Kidney (tissue), 22 donors: ENCODE measurements around the gene KIAA1549. TPM values are rescaled to one million over a fixed set of nuclear protein-coding genes. Genes with fewer than 3 reads are reported as not detected.
A peak's percentile ranks its signal among the peaks of the same experiment; 100 is the strongest.
"Not testable (repeated sequence)": the region's sequence is repeated elsewhere in the genome, so short reads cannot be mapped to it uniquely, and the experiment has no call there.

Source experiments
- DNase-seq, 5 donors: peaks; one replicate each; pipeline ENCODE4 v3.0.0-alpha.2; 2013 to 2020
- FAIRE-seq: peaks from 2 replicates; lab custom pipeline; 2012; peaks lifted over from hg19 to GRCh38; lab: Jason Lieb, UNC
- H3K27ac ChIP-seq, 2 donors: one replicate each; pipeline ENCODE4 v1.7.0; 2013; ENCODE audit warnings: low read depth in 2 of 2, low read length in 2 of 2, inconsistent platforms in 1 of 2
- H3K27me3 ChIP-seq: one replicate; pipeline ENCODE4 v1.7.1; 2013; ENCODE audit warnings: low read length, inconsistent platforms; ENCODE audit not compliant: control insufficient read depth, insufficient read depth
- H3K36me3 ChIP-seq, 3 donors: one replicate each; pipeline versions ENCODE4 v1.7.0 to v1.7.1; 2013; ENCODE audit warnings: low read length in 3 of 3, control low read depth in 1 of 3, inconsistent platforms in 1 of 3; ENCODE audit not compliant: insufficient read depth in 3 of 3, control insufficient read depth in 2 of 3
- H3K4me1 ChIP-seq, 3 donors: one replicate each; pipeline versions ENCODE4 v1.7.0 to v1.7.1; 2013; ENCODE audit warnings: low read length in 3 of 3, inconsistent platforms in 1 of 3, low read depth in 1 of 3; ENCODE audit not compliant: control insufficient read depth in 2 of 3, insufficient read depth in 2 of 3
- H3K4me3 ChIP-seq, 3 donors: one replicate each; pipeline versions ENCODE4 v1.7.0 to v1.8.1; 2013; ENCODE audit warnings: low read length in 3 of 3, control low read depth in 1 of 3, inconsistent platforms in 1 of 3
- H3K9ac ChIP-seq, 3 donors: one replicate each; pipeline versions ENCODE4 v1.7.0 to v1.7.1; 2013; ENCODE audit warnings: low read length in 3 of 3, control low read depth in 1 of 3, inconsistent platforms in 1 of 3
- H3K9me3 ChIP-seq, 3 donors: one replicate each; pipeline versions ENCODE4 v1.7.0 to v1.7.1; 2013; ENCODE audit warnings: low read length in 3 of 3, control low read depth in 1 of 3, inconsistent platforms in 1 of 3; ENCODE audit not compliant: control insufficient read depth in 2 of 3, insufficient read depth in 1 of 3
- CTCF ChIP-seq: IDR thresholded peaks from 3 replicates; pipeline ENCODE4 v1.5.1; 2012; ENCODE audit warnings: mild to moderate bottlenecking, moderate library complexity, borderline replicate concordance; ENCODE audit not compliant: insufficient read depth; ENCODE audit errors: extremely low read depth
- intact Hi-C: fragments of 100-400 bp; cut with DNase I; formaldehyde crosslinking; loops from one replicate; pipeline ENCODE4 v1.11.1; 2022
- long read RNA-seq, 10 donors: library from polyadenylated mRNA in 1 of 10; unstranded in 1 of 10; transcript quantifications; one replicate each; pipeline ENCODE4 v2.0.0 and lab custom pipeline, GENCODE V29; 2021 to 2026
- polyA plus RNA-seq: library from polyadenylated mRNA; stranded (reverse); fragments of 350-450 nt; fragmentation: Illumina TruSeq; extraction: RNeasy Lipid Tissue Mini Kit (QIAGEN cat#74804); gene quantifications from one replicate; pipeline ENCODE4 v1.2.3, GENCODE V29; 2014; ENCODE audit warnings: low read depth, low replicate concordance; ENCODE audit not compliant: insufficient read depth
- total RNA-seq: library from RNA; stranded (reverse); fragmentation: NEBNext Ultra II Directional; extraction: Animal tissue kit (Norgen Biotek cat#: 25700); gene quantifications from one replicate; pipeline ENCODE4 v1.2.1, GENCODE V29; 2021
- donor health status: control.
- donor health status: control.
- donor health status: control.
- donor health status: control.
- donor health status: control.
- donor health status: DM: yes; HTN: yes; CAD: no.
- donor health status: Normal renal cell carcinoma (clear cell type).

KIAA1549 gene
- total RNA-seq (10.1 TPM), polyA plus RNA-seq (1.8 TPM)
- long read RNA-seq, donor 1, partial matches to known transcripts, result 5 of 5 reads
- long read RNA-seq, donor 1, other reads (novel, unspliced or antisense), result 0 of 5 reads
- long read RNA-seq, donor 2, result 0 reads
- long read RNA-seq, donor 3, partial matches to known transcripts, result 7 of 7 reads
- long read RNA-seq, donor 3, other reads (novel, unspliced or antisense), result 0 of 7 reads
- long read RNA-seq, donor 4, partial matches to known transcripts, result 7 of 7 reads
- long read RNA-seq, donor 4, other reads (novel, unspliced or antisense), result 0 of 7 reads
- long read RNA-seq, donor 5, result 0 reads
- long read RNA-seq, donor 6, result 0 reads
- long read RNA-seq, donor 7, partial matches to known transcripts, result 4 of 8 reads
- long read RNA-seq, donor 7, other reads (novel, unspliced or antisense), result 4 of 8 reads
- long read RNA-seq, donor 8, result 0 reads
- long read RNA-seq, donor 9, result 0 reads
- long read RNA-seq, donor 10, result 0 reads

- intact Hi-C loops, result no loop called here
- H3K9me3 ChIP-seq, result no peaks in the 10 kb centered on the region
- H3K9ac ChIP-seq, result peak within 1 kb of the TSS; percentile 3 to 81 (median 21)
- peak within 1 kb of the TSS; percentile 21 to 60 for H3K27ac ChIP-seq
- peak; percentile 44 for TF ChIP-seq CTCF
- peaks cover 0 to 17% (median 15%) of the 10 kb centered on the region in 3 donors for H3K4me1 ChIP-seq
- no peaks in the 10 kb centered on the region for H3K36me3 ChIP-seq
- no peaks in the 10 kb centered on the region for H3K27me3 ChIP-seq
- FAIRE-seq (no peak), DNase-seq (peak; percentile 79 to 92 (median 84))
- peak within 1 kb of the TSS; percentile 56 to 85 (median 80) for H3K4me3 ChIP-seq
These were observed at the start of gene KIAA1549 for GRCh38 chr7:138981332-138982203. KIAA1549 (minus strand) TSS chr7:138981389; CDS start chr7:138981269, 120 bp downstream.

- H3K9ac ChIP-seq, result no peak overlapping the region
- peaks cover 0 to 7% (median 4%) of the 10 kb centered on the region in 3 donors for H3K4me1 ChIP-seq
- peaks cover 5 to 11% (median 6%) of the 10 kb centered on the region in 3 donors for H3K36me3 ChIP-seq
- FAIRE-seq, result no peak
- TF ChIP-seq CTCF, result no peak
- no peak overlapping the region for H3K4me3 ChIP-seq
- H3K27me3 ChIP-seq, result no peaks in the 10 kb centered on the region
- intact Hi-C loops, result no loop called here
- H3K9me3 ChIP-seq, result no peaks in the 10 kb centered on the region
- no peak overlapping the region for H3K27ac ChIP-seq
- DNase-seq, result no peak
These were observed 48.2 kb upstream of the KIAA1549 start for GRCh38 chr7:139029353-139029752.

- TF ChIP-seq CTCF, result no peak
- no peaks in the 10 kb centered on the region for H3K27me3 ChIP-seq
- H3K4me1 ChIP-seq, result no peaks in the 10 kb centered on the region
- no peaks in the 10 kb centered on the region for H3K9me3 ChIP-seq
- no peak overlapping the region for H3K9ac ChIP-seq
- intact Hi-C loops, result no loop called here
- H3K27ac ChIP-seq, result no peak overlapping the region
- no peak overlapping the region for H3K4me3 ChIP-seq
- H3K36me3 ChIP-seq, result peaks cover 5 to 11% (median 8%) of the 10 kb centered on the region in 3 donors
- no peak for DNase-seq
- no peak for FAIRE-seq
These were observed 45.4 kb upstream of the KIAA1549 start for GRCh38 chr7:139026551-139026950.

- intact Hi-C loops, H3K27me3 ChIP-seq, H3K4me1 ChIP-seq, H3K9me3 ChIP-seq, DNase-seq, H3K4me3 ChIP-seq, H3K27ac ChIP-seq, FAIRE-seq, H3K9ac ChIP-seq: not testable (repeated sequence)
- peaks cover 5 to 11% (median 8%) of the 10 kb centered on the region in 3 donors for H3K36me3 ChIP-seq
These were observed 44.7 kb upstream of the KIAA1549 start for GRCh38 chr7:139025861-139026260.
